Kidney tubule cell (primary cell): Measurements from ENCODE around the gene DES.

Experiments
- DNase-seq: peaks from one replicate; pipeline ENCODE4 v3.0.0-alpha.2; 2018; ENCODE audit warnings: low spot score

Gene DES

DNA sequence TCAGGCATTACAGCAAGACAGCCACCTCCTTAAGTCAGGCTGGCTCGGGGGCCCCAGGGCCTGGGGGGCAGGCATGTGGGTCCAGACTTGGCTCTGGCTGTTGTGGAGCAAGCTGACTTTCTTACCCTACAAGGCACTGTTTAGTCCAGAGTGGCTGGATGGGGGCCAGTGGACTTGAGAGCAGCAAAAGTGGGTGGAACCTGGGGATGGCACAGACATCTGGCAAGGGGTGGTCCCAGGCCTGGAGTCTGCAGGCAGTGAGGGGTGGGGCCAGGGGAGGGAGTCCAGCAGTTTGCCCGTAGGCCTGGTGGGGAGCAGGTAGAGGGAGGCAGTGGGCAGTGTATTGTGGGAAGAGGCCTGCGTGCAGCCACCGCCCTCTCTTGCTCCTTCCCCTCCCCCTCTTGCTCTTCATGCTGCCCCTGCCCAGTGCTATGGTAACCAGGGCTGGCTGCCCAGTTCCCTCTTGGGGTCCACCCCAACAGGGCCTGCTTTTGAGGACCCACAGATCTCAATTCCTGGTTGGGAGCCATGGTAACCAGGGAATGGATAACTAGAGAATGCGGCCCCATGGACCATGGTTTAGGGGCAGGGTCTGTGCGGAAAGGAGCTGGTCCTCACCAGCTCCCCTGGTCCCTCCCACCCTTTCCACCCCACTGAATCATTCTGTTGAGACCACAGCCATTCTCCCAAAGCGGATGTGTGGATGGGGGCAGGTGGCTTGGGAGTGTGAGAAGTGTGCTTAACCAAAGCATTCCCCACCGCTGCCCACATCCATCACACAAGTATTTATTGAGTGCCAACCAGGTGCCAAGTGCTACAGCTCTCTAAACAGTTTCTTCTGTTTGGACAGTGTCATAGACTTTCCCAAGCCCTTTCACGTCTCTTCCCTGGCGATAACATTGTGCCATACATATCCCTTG, 35.8 kb downstream of the DES start:
- DNase-seq = peak; percentile 35

DNA sequence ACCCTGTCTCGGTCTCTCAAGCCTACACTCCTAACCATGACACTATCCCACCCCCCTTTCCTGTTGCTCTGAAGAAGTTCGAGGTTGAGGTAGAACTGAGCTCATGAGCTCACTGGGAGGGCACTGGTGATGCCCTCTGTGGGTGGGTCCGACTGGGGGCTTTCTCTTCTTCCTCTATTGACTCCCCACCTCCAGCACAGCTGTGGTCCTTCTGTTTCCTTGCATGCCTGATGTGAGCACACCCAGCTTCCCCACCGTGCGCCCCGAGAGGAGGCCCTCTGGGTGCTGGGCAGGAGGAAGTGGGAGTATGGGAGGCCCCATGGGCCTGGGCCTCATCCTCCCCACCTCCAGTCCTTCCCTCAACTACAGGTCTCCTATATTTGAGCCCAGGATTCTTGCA, 37.4 kb downstream of the DES start:
- no peak for DNase-seq

DNA sequence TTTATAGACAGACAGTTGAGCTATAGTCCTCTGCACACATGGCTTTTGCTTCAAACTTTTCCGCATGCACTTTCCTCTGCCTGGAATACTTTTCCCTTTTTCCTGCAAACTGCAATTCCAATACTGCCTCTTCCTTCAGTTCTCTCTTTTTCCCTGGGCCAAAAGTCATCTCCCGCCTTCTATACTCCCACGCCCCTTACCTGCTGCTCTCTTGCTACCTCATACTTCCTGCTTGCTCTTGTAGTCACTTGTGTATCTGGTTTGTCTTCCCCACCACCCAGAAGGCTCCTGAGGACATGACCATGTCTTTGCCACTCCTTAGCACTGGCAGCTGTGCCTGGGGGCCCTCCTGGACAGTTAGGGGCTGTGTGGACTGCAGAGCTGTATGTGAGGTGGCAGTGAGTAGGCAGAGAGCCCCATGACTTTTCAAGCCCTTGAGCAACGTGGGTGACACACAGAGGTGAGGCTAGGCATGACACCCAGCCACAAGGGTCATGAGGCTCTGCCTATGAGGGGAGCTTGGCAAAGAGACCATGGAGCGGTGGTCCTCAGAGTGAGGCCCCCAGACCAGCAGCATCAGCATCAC, 39.7 kb downstream of the DES start:
- peak; percentile 38 for DNase-seq

DNA sequence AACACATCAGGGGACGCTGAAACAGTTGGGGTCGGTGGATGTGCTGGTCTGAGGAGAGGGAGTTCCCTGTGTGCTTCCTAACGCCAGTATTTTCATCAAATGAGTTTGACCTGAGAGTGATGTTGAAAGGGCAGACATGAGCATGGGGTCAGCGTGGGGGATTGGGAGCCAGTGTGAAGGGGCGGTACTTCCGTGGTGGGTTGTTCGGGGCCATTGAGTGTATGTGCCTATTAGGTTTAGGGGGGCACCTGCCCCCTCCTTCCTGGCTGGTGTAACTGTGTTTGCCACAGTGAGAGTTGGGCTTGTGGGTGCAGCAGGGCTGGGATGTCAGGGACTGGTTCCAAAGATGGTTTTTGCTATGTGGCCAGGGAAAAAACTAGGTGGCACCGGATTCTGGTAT, 40.8 kb downstream of the DES start:
- no peak for DNase-seq

DNA sequence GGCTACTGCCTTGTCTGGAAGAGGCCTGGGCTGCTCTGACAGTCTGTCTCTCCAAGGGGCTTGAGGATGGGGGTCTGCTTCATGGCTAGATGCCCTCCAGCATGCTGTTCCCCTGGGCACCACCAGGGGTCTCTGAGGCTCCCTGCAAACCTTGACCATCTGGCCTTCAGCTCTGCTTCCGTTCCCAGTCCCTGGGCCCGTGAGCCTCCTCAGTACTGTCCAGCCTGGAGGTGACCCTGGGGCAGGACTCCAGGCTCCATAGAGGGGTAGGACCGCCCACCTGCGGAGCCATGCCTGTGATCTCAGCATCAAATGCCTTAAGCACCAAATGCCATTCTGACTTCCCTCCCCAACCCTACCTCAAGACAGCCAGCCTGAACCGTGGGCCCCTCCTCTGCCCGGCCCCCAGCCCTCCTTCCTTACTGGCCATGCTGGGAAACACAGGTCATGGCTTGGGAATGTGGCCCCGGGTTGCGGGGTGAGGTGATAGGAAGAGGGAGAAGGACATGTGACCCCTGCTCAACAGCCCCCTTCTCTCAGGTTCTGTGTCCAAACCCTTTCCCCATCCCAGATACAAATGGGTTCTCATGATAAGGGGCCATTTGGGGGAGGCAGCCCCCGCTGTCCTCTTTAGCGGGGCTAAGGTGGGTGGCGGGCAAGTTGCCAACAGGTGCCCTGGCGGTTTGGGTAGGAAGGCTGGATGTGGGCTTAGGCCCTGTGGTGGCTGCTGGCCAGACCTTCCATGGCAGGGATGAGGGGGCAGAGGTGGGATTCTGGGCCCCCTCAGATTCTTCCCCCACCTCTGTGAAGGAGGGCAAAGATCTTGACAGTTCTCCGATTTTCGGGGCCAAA, 41.5 kb downstream of the DES start:
- peak; percentile 57 for DNase-seq

DNA sequence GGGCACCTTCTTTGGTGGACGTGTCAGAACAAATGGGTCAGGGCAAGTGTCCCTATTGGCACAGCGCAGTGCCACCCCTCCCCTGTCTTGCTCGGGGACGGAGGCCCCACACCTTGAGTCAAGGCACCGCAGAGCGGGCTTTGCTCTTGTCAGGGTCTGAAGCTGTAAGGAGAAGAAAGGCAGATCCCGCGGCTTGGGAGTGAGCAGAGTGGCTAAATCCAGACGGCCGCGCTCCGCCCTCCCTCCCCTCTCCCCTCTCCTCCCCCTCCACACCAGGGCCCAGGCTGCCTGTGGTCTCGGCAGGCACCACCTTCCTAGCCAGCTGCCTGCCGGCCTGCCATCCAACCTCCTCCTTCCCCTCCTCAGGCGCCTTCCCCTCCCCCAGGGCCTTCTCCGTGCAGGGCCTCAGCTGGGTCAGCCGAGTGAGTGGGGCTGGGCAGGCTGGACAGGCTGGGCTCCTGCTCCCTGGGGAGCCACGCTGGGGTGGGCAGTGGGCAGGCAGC, 42.3 kb downstream of the DES start:
- no peak for DNase-seq

DNA sequence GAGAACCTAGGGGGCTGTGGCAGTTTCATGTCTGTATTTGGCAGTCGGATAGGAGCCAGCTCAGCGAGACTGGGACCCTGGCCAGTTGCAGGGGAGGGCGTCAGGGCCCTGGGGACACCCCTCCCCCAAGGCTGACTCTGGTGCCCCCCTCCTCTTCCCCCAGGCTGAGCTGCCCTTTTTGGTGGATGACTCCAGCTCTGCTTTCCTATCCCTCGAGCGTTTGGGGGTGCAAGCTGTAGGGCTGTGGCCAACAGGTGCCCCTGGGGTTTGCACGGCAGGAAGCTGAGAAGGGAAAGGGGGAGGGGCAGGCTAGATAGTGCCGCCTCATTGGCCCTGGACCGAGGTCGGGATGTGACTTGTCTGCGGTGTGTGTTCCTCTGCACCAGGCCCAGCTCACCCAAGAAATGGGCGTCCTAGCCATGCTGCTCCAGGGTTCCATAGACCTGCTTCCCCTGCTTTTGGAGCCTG, 42.9 kb downstream of the DES start:
- no peak for DNase-seq

DNA sequence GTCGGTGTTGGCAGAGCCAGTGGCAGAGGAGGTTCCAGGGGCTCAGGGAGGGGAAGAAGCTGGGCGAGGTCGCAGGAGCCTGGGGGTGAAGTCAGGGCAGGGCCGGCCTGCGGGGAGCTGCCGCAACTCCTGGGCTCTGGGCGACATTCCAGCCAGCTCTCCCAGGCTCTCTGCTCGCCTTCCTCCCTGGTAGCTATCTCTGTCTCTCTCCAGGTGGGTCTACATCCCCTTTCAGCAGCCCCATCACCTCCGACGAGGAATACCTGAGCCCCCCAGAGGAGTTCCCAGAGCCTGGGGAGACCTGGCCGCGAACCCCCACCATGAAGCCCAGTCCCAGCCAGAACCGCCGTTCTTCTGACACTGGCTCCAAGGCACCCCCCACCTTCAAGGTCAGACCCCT, 43.5 kb downstream of the DES start:
- no peak for DNase-seq

DNA sequence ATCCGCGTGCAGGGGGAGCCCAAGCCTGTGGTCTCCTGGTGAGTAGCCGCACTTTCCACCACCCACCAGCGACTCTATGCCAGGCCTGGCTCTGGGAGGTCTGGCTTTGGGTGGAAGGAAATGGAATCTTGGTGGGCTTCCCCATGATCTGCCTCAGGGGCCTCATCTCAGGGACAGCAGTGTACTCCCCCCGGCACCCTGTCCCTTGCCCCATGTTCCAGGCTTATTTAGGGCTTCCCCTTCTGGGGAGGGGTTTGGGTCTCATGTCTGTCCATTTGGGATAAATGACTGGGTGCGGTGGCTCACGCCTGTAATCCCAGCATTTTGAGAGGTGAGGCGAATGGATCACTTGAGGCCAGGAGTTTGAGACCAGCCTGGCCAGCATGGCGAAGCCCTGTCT, 44.2 kb downstream of the DES start:
- DNase-seq = no peak

DNA sequence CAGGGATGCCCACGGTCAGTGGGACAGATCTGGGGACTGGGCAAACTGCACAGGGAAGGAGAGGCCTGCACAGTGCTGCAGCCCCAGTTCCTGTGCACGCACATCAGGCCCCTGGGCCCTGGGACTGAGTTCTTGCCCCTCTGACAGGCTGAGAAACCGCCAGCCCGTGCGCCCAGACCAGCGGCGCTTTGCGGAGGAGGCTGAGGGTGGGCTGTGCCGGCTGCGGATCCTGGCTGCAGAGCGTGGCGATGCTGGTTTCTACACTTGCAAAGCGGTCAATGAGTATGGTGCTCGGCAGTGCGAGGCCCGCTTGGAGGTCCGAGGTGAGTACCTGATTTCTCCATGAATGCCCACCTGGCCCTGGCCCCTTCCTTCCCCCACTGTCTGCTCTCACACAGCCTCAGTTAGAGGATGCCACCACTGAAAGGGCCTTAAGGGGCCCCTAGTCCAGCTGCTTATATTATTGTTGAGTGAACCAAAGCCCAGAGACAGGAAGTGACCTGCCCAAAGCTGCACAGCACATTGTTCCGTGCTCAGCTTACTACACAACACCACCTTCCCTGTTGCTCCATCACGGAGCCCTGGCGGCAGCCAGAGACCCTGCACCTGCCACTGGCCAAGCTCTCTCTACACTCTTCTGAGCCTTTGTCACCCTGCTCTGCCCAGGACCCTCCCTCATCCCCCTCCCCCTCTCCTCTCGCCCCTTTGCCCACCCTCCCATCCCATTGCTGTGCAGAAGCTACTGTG, 46.3 kb downstream of the DES start:
- DNase-seq = no peak

DNA sequence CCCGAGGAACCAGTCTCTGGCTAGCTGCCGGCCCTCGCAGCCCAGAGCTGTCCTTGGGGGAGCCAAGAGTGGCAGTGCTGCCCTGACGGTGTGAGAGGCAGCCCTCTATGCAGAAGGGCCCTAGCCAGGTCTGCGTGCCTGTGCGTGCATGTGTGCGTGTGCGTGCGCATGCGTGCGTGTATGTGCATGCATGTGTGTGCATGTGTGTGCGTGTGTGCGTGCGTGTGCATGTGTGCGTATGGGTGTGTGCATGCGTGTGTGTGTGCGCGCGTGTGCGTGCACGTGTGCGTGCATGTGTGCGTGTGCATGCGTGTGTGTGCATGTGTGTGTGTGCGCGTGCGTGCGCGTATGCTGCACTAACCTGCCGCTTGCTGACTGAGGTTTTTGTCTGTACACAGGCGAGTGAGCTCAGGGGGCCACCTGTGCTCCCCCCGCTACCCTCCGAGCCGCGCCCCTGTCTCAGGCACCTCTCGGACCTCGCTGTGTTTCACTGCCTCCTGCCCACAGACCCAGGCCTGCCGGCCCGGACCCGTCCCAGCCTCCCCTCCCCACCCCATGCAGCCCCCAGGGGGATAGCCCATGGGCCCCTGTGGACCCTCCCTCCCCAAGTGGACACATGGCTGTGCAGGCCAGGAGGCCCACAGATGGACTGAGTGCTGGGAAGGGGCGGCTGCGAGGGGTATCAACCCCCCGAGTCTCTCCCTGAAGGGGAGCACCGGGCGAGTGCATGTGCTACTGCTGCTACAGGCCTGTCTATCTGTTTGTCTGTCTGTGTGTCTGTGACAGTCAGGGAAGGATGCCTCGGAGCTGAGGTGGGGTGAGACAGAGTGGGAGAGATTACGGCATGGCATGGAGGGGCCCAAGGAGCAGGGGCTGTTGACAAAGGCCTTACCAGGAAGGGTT, 47.7 kb downstream of the DES start:
- no peak for DNase-seq

DNA sequence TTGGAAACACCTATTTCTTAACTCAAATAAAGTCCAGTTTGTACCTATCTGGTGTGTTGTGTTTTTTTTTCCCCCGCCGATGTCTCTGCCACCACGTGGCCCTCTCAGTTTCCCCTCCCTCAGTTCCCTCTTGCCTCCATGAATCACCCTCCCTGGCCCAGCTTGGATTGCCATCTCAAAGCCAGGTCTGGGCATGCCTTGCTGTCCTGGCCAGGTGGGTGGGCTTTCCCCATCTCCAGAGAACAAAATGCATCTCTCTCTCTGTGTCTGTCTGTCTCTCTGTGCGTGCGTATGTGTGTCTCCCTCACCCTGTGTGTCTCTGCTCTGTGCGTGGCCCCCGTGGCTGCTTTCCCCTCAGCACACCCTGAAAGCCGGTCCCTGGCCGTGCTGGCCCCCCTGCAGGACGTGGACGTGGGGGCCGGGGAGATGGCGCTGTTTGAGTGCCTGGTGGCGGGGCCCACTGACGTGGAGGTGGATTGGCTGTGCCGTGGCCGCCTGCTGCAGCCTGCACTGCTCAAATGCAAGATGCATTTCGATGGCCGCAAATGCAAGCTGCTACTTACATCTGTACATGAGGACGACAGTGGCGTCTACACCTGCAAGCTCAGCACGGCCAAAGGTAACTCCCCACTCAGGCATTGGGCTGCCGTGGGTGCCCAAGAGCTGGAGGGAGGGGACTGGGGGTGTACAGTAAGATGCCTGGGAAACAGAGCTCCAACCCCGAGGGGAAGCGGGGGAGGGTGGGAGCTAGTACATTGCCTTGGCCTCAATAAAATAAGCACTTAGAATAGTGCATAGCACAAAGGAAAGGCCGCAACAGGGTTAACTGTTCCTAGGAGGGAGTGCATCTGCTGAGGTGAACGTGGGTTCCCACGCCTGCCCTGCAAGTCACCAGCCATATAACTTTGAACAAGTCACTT, 48.9 kb downstream of the DES start:
- no peak for DNase-seq

DNA sequence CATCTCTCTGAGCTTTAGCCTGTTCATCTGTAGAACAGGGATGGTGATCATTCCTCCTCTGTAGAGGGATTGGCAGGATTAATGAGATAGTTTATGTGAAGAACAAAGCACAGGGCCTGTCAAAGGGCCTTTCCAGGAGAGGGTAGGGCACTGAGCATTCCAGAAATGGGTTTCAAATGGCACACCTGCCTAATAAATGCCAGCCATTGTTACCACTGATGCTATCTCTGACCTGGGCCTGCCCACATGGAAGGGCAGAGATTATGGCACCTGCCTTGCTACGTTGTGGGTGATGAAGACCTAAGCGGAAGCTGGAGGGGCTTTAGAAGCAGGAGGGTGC, 49.5 kb downstream of the DES start:
- DNase-seq = no peak

DNA sequence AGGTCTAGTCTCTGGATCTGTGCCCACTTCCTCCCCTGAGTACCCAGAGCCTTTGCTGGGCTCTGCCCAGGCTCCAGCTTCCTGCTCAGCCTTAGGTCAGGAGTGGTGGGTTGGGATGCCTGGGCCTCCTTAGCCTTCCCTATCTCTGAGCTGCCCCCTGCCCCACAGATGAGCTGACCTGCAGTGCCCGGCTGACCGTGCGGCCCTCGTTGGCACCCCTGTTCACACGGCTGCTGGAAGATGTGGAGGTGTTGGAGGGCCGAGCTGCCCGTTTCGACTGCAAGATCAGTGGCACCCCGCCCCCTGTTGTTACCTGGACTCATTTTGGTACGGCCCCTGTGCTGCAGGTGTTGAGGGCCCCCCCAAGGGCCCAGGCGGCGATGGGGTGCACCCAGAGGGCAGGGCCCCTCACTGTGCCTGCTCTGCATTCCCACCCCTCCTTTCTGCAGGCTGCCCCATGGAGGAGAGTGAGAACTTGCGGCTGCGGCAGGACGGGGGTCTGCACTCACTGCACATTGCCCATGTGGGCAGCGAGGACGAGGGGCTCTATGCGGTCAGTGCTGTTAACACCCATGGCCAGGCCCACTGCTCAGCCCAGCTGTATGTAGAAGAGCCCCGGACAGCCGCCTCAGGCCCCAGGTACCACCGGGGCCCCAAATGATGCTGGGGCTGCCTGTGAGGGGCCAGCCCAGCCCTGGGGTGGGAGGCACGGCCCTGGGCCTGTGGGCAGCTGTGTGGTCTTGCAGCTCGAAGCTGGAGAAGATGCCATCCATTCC, 50.4 kb downstream of the DES start:
- no peak for DNase-seq

DNA sequence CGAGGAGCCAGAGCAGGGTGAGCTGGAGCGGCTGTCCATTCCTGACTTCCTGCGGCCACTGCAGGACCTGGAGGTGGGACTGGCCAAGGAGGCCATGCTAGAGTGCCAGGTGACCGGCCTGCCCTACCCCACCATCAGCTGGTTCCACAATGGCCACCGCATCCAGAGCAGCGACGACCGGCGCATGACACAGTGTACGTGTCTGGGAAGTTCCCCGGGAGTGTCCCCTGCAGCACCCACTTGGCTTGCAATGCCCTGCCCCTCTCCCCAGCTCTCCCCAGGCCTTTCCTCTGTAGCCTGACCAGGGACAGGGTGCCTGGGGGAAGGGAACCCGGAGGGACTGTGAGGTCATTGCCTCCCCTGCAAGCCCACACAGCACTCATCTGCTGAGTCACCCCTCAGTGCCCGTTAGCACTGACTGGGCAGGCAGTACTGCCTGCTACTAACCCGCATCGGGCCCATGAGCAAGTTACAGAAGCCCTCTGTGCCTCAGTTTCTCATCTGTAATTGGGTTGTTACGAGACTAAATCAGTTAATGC, 51.1 kb downstream of the DES start:
- DNase-seq = peak; percentile 72

DNA sequence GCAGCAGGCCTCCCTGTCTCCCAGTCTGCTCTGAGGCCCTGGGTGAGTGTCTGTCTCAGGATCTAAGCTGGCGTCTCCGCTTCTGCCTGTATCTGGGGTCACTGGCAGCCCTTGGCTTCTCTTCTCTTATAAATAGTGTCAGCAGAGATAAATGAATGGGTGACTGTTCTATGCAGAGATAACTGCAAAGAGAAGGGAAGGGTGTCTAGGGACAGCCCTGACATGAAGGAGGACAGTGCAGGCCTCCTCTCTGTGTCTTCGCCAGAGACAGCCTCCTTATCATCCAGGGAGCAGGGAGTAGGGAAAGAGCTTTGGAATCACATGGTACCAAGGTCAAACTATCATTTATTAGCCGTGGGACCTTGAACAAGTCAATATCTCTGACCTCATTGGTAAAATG, 52.3 kb downstream of the DES start:
- no peak for DNase-seq

DNA sequence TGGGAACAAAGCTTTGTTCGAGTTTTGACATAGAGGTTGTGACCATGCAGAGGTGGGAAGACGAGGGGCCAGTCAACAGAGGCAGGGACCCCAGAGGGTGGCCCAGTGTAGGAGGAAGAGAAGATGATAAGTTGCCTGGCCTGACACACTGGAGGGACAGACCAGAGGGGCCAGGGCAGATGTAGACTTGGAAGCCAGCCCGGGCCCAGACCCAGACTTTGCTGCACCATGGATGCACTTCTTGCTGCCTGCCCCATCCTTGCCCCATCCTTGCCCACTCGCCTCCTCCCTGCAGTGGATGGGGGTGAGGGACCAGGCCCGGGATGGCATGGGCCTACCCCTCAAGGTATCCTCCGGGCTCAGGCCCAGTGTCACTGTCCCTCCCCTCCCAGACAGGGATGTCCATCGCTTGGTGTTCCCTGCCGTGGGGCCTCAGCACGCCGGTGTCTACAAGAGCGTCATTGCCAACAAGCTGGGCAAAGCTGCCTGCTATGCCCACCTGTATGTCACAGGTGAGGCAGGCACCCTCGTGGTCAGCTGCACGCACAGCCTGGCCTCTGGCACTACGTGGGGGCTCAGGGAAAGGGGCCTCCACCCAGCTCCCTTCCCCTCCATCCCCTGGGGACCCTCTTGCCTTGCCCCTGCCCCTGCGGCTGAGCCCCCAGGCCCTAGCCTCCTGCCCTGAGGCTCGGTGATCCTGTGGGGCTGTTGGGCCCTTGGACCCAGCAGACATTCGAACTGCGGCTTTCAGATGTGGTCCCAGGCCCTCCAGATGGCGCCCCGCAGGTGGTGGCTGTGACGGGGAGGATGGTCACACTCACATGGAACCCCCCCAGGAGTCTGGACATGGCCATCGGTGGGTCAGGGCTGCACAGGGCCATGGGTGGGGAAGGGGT, 53.5 kb downstream of the DES start:
- DNase-seq = no peak
